HCT116 (cell line): Measurements from ENCODE around the gene SHANK1. TPM values are rescaled to one million over a fixed set of nuclear protein-coding genes. Genes with fewer than 3 reads are reported as not detected.
A peak's percentile ranks its signal among the peaks of the same experiment; 100 is the strongest.

Experiments
- ATAC-seq: fragments of 200-7000 bp; cut with Tn5 transposase; 2 replicates; pipeline ENCODE4 v1.9.1; 2020; ENCODE audit warnings: mild to moderate bottlenecking, moderate library complexity
- Bru-seq: library from RNA; stranded (reverse); fragments of 400-500 nt; gene quantifications from one replicate; lab custom pipeline; 2021; lab: Mats Ljungman, UMichigan
- BruChase-seq, 2 experiments: library from RNA; stranded (reverse); fragments of 400-500 nt; gene quantifications; one replicate each; lab custom pipeline; 2021; lab: Mats Ljungman, UMichigan
- BruUV-seq: library from RNA; stranded (reverse); fragments of 400-500 nt; replicated peaks from 2 replicates; lab custom pipeline; 2021; lab: Mats Ljungman, UMichigan
- CTCF ChIA-PET: fragments of 300-600 bp; sonication (Branson Sonifier 250); formaldehyde crosslinking; loops from one replicate; lab custom pipeline; 2021; ENCODE audit warnings: antibody characterized with exemption; lab: Charles Lee
- POLR2A ChIA-PET: fragments of 300-600, 350-600 bp; sonication (Branson Sonifier 250); formaldehyde crosslinking; loops from one replicate; lab custom pipeline; 2021; ENCODE audit warnings: antibody characterized with exemption; lab: Charles Lee
- RAD21 ChIA-PET, 2 experiments: fragments of 300-600 bp; sonication (Branson Sonifier 250); formaldehyde crosslinking; loops; one replicate each; lab custom pipeline; 2023; ENCODE audit warnings: low total read pairs in 2 of 2; ENCODE audit not compliant: uncharacterized antibody in 2 of 2, unreplicated experiment in 2 of 2, low non-redundant PET in 1 of 2; lab: Charles Lee
- DNase-seq: peaks from one replicate; pipeline ENCODE4 v3.0.0-alpha.2; 2010; ENCODE audit warnings: low read depth, low spot score
- H2AFZ ChIP-seq: fragments of 200-600 bp; shearing (Covaris generic), sonication (generic); 2 replicates; pipeline ENCODE4 v1.6.1; 2017; ENCODE audit warnings: low read depth, mixed run types, mixed read lengths, antibody characterized with exemption, low read length; ENCODE audit not compliant: poor library complexity, severe bottlenecking
- H3K27ac ChIP-seq: 2 replicates; pipeline ENCODE4 v1.5.1; 2012; ENCODE audit warnings: low read depth, low read length
- H3K27me3 ChIP-seq: fragments of 200-600 bp; sonication (generic); 2 replicates; pipeline ENCODE4 v1.6.1; 2016; ENCODE audit warnings: mixed run types, low read length, mixed read lengths; ENCODE audit not compliant: insufficient read depth
- H3K36me3 ChIP-seq, 2 experiments: fragments of 200-500 bp in 1 of 2; fragments of 200-600 bp in 1 of 2; sonication (Bioruptor generic) in 1 of 2; sonication (generic) in 1 of 2; 2 replicates each; pipeline versions ENCODE4 v1.5.1 to v1.6.1; 2014 to 2016; ENCODE audit warnings: low read length in 2 of 2, inconsistent platforms in 1 of 2, mixed read lengths in 1 of 2, mixed run types in 1 of 2; ENCODE audit not compliant: insufficient read depth in 2 of 2, control insufficient read depth in 1 of 2
- H3K4me1 ChIP-seq, 2 experiments: fragments of 200-600 bp in 1 of 2; sonication (generic) in 1 of 2; 2 replicates each; pipeline versions ENCODE4 v1.5.1 to v1.6.1; 2012 to 2017; ENCODE audit warnings: low read length in 2 of 2, inconsistent platforms in 1 of 2, mild to moderate bottlenecking in 1 of 2, mixed read lengths in 1 of 2, mixed run types in 1 of 2, moderate library complexity in 1 of 2; ENCODE audit not compliant: insufficient read depth in 2 of 2, control insufficient read depth in 1 of 2
- H3K4me2 ChIP-seq: fragments of 200-600 bp; sonication (generic); 2 replicates; pipeline ENCODE4 v1.6.1; 2017; ENCODE audit warnings: mixed run types, low read length, mixed read lengths
- H3K4me3 ChIP-seq, 2 experiments: fragments of 200-600 bp in 1 of 2; sonication (generic) in 1 of 2; replicated peaks in 1 of 2; 2 replicates each; pipeline ENCODE4 v1.5.1; 2011 to 2016; ENCODE audit warnings: low read length in 2 of 2, control low read depth in 1 of 2, low read depth in 1 of 2, mild to moderate bottlenecking in 1 of 2, mixed read lengths in 1 of 2, mixed run types in 1 of 2
- H3K79me2 ChIP-seq: fragments of 200-600 bp; sonication (generic); 2 replicates; pipeline ENCODE4 v1.6.1; 2017; ENCODE audit warnings: mild to moderate bottlenecking, mixed run types, low read length, moderate library complexity, mixed read lengths; ENCODE audit not compliant: insufficient read depth
- H3K9ac ChIP-seq: fragments of 200-600 bp; sonication (generic); 2 replicates; pipeline ENCODE4 v1.6.1; 2016; ENCODE audit warnings: low read length, mixed read lengths
- H3K9me2 ChIP-seq: fragments of 200-600 bp; sonication (generic), shearing (Covaris generic); 2 replicates; pipeline ENCODE4 v1.6.1; 2017; ENCODE audit warnings: mixed run types, mild to moderate bottlenecking, moderate library complexity; ENCODE audit not compliant: insufficient read depth
- H3K9me3 ChIP-seq, 2 experiments: fragments of 200-500 bp in 1 of 2; fragments of 200-600 bp in 1 of 2; sonication (Bioruptor generic) in 1 of 2; sonication (generic) in 1 of 2; 2 replicates each; pipeline ENCODE4 v1.6.1; 2014 to 2017; ENCODE audit warnings: low read length in 2 of 2, mixed read lengths in 2 of 2, inconsistent platforms in 1 of 2, low read depth in 1 of 2, mild to moderate bottlenecking in 1 of 2, mixed run types in 1 of 2, moderate library complexity in 1 of 2; ENCODE audit not compliant: control insufficient read depth in 1 of 2, insufficient read depth in 1 of 2
- H4K20me1 ChIP-seq: fragments of 200-600 bp; sonication (generic), shearing (Covaris generic); 2 replicates; pipeline ENCODE4 v1.6.1; 2017; ENCODE audit warnings: mixed run types, mild to moderate bottlenecking, moderate library complexity; ENCODE audit not compliant: insufficient read depth
- CBX3 ChIP-seq: IDR thresholded peaks from 2 replicates; pipeline ENCODE4 v1.6.1; 2012; ENCODE audit warnings: low read depth
- CEBPB ChIP-seq: IDR thresholded peaks from 2 replicates; pipeline ENCODE4 v1.6.1; 2012; ENCODE audit warnings: low read depth
- EZH2phosphoT487 ChIP-seq: fragments of 200-600 bp; IDR thresholded peaks from 2 replicates; pipeline ENCODE4 v1.6.1; 2018; ENCODE audit warnings: antibody characterized with exemption, borderline replicate concordance
- FOSL1 ChIP-seq: IDR thresholded peaks from 2 replicates; pipeline ENCODE4 v1.6.1; 2012; ENCODE audit warnings: low read depth
- JUND ChIP-seq: IDR thresholded peaks from 2 replicates; pipeline ENCODE4 v1.6.1; 2012
- RAD21 ChIP-seq: IDR thresholded peaks from 2 replicates; pipeline ENCODE4 v1.6.1; 2012; ENCODE audit warnings: low read depth, mild to moderate bottlenecking
- SIN3A ChIP-seq: IDR thresholded peaks from 2 replicates; pipeline ENCODE4 v1.6.1; 2012; ENCODE audit warnings: low read depth
- SP1 ChIP-seq: IDR thresholded peaks from 2 replicates; pipeline ENCODE4 v1.6.1; 2012; ENCODE audit warnings: low read depth
- SRF ChIP-seq: IDR thresholded peaks from 2 replicates; pipeline ENCODE4 v1.6.1; 2012; ENCODE audit warnings: low read depth
- TCF7L2 ChIP-seq: IDR thresholded peaks from 2 replicates; pipeline ENCODE4 v1.7.0; 2011; ENCODE audit warnings: borderline replicate concordance, inconsistent platforms; ENCODE audit not compliant: insufficient read depth, insufficient read length; ENCODE audit errors: extremely low read depth
- YY1 ChIP-seq: IDR thresholded peaks from 2 replicates; pipeline ENCODE4 v1.6.1; 2011; ENCODE audit warnings: low read length, low read depth, moderate library complexity, mild to moderate bottlenecking; ENCODE audit not compliant: insufficient replicate concordance; ENCODE audit errors: extremely low read depth
- ZFX ChIP-seq: fragments of 450-650 bp; IDR thresholded peaks from 2 replicates; pipeline ENCODE4 v1.6.1; 2017
- ZNF274 ChIP-seq: fragments of 200-500 bp; sonication (Bioruptor generic); IDR thresholded peaks from 2 replicates; pipeline ENCODE4 v1.6.1; 2014; ENCODE audit warnings: mild to moderate bottlenecking, low read depth, low read length, inconsistent platforms
- intact Hi-C: fragments of 100-400 bp; cut with micrococcal nuclease; formaldehyde crosslinking; loops from 2 replicates; pipeline ENCODE4 v1.10.0; 2022
- long read RNA-seq: library from polyadenylated mRNA; unstranded; transcript quantifications from one replicate; pipeline ENCODE4 v2.0.0, GENCODE V29; 2021; ENCODE audit not compliant: unreplicated experiment
- polyA plus RNA-seq: library from polyadenylated mRNA; unstranded; fragments of >200 nt; gene quantifications from 2 replicates; pipeline ENCODE4 v1.2.1, GENCODE V29; 2012; ENCODE audit warnings: missing spikeins
- total RNA-seq: library from RNA; stranded (reverse); gene quantifications from one replicate; pipeline ENCODE4 v1.2.1, GENCODE V29; 2021; ENCODE audit not compliant: unreplicated experiment
- TF ChIP-seq, protein P1 (sequence below): IDR thresholded peaks from 2 replicates; pipeline ENCODE4 v1.6.1; 2011; ENCODE audit warnings: mild to moderate bottlenecking, low read length, moderate library complexity; ENCODE audit not compliant: insufficient replicate concordance; ENCODE audit errors: extremely low read depth
- TF ChIP-seq, protein P2 (sequence below): IDR thresholded peaks from 2 replicates; pipeline ENCODE4 v1.6.1; 2012
- TF ChIP-seq, protein P3 (sequence below): IDR thresholded peaks from 2 replicates; pipeline ENCODE4 v1.6.1; 2012; ENCODE audit warnings: low read depth

Gene SHANK1
- 3.0 TPM for total RNA-seq
- polyA plus RNA-seq, result 0.70 and 2.0 TPM in 2 replicates
- Bru-seq, nascent RNA, result percentile 28 among the genes with signal in this experiment
- percentile 25 among the genes with signal in this experiment for BruChase-seq, experiment 1, labeled RNA remaining after a 6-hour chase
- percentile 28 among the genes with signal in this experiment for BruChase-seq, experiment 2, labeled RNA remaining after a 2-hour chase
- long read RNA-seq, result 0 reads

- CTCF ChIA-PET, result no interaction called here
- Histone ChIP-seq H3K4me1 (peaks cover 12 to 39% of the 10 kb centered on the region in 2 experiments; a peak in 3 of 4 replicates), H3K79me2 (no peaks in the 10 kb centered on the region), H3K9me2 (no peaks in the 10 kb centered on the region), H3K27ac (no peak within 1 kb of the TSS), H3K4me3 (peak within 1 kb of the TSS; percentile 44 to 54), H4K20me1 (no peaks in the 10 kb centered on the region), H3K27me3 (no peaks in the 10 kb centered on the region), H3K4me2 (peak within 1 kb of the TSS; percentile 81), H2AFZ (no peak within 1 kb of the TSS), H3K9me3 (no peaks in the 10 kb centered on the region), H3K36me3 (no peaks in the 10 kb centered on the region), H3K9ac (peak within 1 kb of the TSS; percentile 36; the same call in 1 of the 2 replicates)
- BruUV-seq, result no TSS peak
- TF ChIP-seq SRF (no peak), RAD21 (no peak), ZFX (no peak), SP1 (no peak), EZH2phosphoT487 (no peak), TCF7L2 (no peak), ZNF274 (no peak), CEBPB (no peak), YY1 (no peak), SIN3A (no peak), FOSL1 (no peak), JUND (no peak), CBX3 (no peak)
- TF ChIP-seq, protein P1, sequence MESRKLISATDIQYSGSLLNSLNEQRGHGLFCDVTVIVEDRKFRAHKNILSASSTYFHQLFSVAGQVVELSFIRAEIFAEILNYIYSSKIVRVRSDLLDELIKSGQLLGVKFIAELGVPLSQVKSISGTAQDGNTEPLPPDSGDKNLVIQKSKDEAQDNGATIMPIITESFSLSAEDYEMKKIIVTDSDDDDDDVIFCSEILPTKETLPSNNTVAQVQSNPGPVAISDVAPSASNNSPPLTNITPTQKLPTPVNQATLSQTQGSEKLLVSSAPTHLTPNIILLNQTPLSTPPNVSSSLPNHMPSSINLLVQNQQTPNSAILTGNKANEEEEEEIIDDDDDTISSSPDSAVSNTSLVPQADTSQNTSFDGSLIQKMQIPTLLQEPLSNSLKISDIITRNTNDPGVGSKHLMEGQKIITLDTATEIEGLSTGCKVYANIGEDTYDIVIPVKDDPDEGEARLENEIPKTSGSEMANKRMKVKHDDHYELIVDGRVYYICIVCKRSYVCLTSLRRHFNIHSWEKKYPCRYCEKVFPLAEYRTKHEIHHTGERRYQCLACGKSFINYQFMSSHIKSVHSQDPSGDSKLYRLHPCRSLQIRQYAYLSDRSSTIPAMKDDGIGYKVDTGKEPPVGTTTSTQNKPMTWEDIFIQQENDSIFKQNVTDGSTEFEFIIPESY, result no peak
- TF ChIP-seq, protein P2, sequence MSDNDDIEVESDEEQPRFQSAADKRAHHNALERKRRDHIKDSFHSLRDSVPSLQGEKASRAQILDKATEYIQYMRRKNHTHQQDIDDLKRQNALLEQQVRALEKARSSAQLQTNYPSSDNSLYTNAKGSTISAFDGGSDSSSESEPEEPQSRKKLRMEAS, result no peak
- TF ChIP-seq, protein P3, sequence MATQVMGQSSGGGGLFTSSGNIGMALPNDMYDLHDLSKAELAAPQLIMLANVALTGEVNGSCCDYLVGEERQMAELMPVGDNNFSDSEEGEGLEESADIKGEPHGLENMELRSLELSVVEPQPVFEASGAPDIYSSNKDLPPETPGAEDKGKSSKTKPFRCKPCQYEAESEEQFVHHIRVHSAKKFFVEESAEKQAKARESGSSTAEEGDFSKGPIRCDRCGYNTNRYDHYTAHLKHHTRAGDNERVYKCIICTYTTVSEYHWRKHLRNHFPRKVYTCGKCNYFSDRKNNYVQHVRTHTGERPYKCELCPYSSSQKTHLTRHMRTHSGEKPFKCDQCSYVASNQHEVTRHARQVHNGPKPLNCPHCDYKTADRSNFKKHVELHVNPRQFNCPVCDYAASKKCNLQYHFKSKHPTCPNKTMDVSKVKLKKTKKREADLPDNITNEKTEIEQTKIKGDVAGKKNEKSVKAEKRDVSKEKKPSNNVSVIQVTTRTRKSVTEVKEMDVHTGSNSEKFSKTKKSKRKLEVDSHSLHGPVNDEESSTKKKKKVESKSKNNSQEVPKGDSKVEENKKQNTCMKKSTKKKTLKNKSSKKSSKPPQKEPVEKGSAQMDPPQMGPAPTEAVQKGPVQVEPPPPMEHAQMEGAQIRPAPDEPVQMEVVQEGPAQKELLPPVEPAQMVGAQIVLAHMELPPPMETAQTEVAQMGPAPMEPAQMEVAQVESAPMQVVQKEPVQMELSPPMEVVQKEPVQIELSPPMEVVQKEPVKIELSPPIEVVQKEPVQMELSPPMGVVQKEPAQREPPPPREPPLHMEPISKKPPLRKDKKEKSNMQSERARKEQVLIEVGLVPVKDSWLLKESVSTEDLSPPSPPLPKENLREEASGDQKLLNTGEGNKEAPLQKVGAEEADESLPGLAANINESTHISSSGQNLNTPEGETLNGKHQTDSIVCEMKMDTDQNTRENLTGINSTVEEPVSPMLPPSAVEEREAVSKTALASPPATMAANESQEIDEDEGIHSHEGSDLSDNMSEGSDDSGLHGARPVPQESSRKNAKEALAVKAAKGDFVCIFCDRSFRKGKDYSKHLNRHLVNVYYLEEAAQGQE, result no peak
- DNase-seq (no peak), ATAC-seq (no peak)
- POLR2A ChIA-PET, result no interaction called here
- RAD21 ChIA-PET, result no interaction called here
- intact Hi-C loops, result no loop called here
These were observed at the start of gene SHANK1 for GRCh38 chr19:50719566-50719965. Gene SHANK1 (minus strand): TSS chr19:50719802. CDS start chr19:50716919, 2,883 bp downstream.
